Type B pancreatic cell (in vitro differentiated cells): ENCODE results near the gene CLASP1. TPM values are rescaled to one million over a fixed set of nuclear protein-coding genes. Genes with fewer than 3 reads are reported as not detected.

ENCODE experiments used
- DNase-seq: peaks from one replicate; pipeline ENCODE4 v3.0.0; 2021; ENCODE audit warnings: mixed read lengths; ENCODE audit not compliant: unreplicated experiment; ENCODE audit errors: extremely low spot score
- H3K27ac Mint-ChIP-seq: 2 replicates; pipeline ENCODE4 v1.8.0; 2021; ENCODE audit warnings: mild to moderate bottlenecking, mixed read lengths
- H3K27me3 Mint-ChIP-seq: 2 replicates; pipeline ENCODE4 v1.8.0; 2021; ENCODE audit warnings: mixed read lengths
- H3K36me3 Mint-ChIP-seq: 2 replicates; pipeline ENCODE4 v1.8.0; 2021; ENCODE audit warnings: mixed read lengths
- H3K4me1 Mint-ChIP-seq: one replicate; pipeline ENCODE4 v1.8.0; 2021; ENCODE audit warnings: mixed read lengths; ENCODE audit not compliant: unreplicated experiment
- H3K4me3 Mint-ChIP-seq: 2 replicates; pipeline ENCODE4 v1.8.0; 2021; ENCODE audit warnings: mild to moderate bottlenecking, mixed read lengths
- H3K9me3 Mint-ChIP-seq: 2 replicates; pipeline ENCODE4 v1.8.0; 2021; ENCODE audit warnings: mixed read lengths
- CTCF ChIP-seq: fragments of 200-600 bp; sonication (generic); conservative IDR thresholded peaks from 2 replicates; pipeline ENCODE4 v1.5.0; 2021; ENCODE audit warnings: antibody characterized with exemption, mild to moderate bottlenecking
- total RNA-seq: library from RNA; stranded (reverse); gene quantifications from 2 replicates; pipeline ENCODE4 v1.2.1, GENCODE V29; 2021; ENCODE audit warnings: low replicate concordance

The CLASP1 gene
- total RNA-seq, 1 donor from 2014 or later = 74.6 TPM

DNA sequence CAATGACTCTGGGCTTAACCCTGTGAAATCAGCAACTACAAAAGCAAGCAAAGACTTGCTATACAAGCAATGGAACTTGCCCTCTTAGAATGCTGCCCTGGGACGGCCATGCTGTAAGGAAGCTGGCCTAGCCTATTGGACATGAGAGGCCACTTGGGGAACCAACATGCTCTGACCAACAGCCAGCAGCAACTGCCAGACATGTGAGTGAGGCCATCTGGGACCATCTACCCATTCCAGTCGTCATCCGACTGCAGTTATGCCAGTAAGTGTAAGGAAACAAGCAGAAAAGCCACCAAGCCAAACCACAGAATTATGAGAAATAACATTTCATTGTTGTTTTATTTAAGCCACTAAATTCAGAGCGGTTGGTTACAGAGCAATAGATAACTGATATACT is 40.9 kb downstream of the CLASP1 start:
- Mint-ChIP-seq H3K27ac (no peak overlapping the region), H3K4me3 (no peak overlapping the region)

DNA sequence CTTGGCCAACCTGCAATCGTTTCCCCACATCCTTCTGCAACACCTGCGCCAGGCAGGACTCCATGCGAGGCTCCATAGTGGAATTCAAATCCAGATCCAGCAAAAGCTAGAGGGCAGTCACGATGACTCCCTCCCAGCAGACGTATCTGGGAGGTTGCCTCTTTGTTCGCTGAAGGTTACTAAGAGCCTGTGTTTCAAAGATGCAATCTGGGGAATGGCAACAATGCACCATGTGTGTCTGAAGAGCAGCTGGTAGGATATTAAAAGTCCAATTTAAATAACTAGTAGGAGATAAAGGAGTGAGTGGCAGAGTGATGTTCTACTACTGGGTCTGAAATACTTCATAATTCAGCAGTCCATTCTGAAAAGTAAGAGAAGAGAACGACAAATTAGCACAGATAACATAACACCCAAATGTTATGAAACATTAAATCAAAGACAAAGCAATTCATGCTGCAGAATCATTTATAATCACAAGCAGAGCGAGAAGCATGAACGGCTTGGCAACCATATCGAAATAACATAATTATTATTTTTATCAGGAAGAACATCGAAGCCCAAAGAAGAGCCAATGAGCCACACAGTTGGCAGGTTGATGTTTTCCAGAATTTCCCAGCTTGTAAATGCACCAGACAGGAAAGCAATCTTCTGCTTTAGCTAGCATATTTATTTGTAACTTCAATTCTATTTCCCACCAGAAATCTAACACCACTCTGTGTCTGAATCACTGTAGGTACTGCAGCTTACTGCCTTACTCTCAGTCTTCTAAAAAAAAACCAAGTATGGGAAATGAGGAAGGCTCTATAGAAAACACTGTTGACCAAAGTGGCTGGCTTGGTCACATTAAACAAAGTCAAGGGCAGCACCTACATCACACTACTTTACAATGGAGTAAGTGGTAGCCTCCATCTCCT is 43.2 kb downstream of the CLASP1 start:
- TF ChIP-seq CTCF = no peak
- no peaks in the 10 kb centered on the region for H3K9me3 Mint-ChIP-seq
- H3K4me3 Mint-ChIP-seq = no peak overlapping the region
- peaks cover 28% of the 10 kb centered on the region for H3K36me3 Mint-ChIP-seq
- H3K27me3 Mint-ChIP-seq = no peaks in the 10 kb centered on the region
- no peaks in the 10 kb centered on the region for H3K4me1 Mint-ChIP-seq
- H3K27ac Mint-ChIP-seq = no peak overlapping the region
- no peak for DNase-seq

More for the DNA sequence above, 40.9 kb downstream of the CLASP1 start:
- no peak for DNase-seq
- H3K4me1 Mint-ChIP-seq = no peaks in the 10 kb centered on the region
- H3K36me3 Mint-ChIP-seq = peaks cover 26% of the 10 kb centered on the region
- no peak for TF ChIP-seq CTCF
- no peaks in the 10 kb centered on the region for H3K9me3 Mint-ChIP-seq
- no peaks in the 10 kb centered on the region for H3K27me3 Mint-ChIP-seq

DNA sequence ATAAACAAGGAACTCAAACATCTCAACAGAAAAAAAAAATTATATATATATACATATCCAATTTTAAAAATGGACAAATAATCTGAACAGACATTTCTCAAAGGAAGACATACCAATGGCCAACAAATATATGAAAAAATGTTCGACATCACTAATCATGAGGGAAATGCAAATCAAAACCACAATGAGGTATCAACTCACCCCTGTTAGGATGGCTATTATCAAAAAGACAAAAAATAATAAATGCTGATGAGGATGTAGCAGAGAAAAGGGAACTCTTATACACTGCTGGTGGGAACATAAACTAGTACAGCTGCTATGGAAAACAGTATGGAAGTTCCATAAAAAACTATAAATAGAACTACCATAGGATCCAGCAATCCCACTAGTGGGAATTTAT is 46.1 kb downstream of the CLASP1 start:
- TF ChIP-seq CTCF = no peak
- H3K9me3 Mint-ChIP-seq = no peaks in the 10 kb centered on the region
- no peak overlapping the region for H3K4me3 Mint-ChIP-seq
- H3K4me1 Mint-ChIP-seq = peaks cover 8% of the 10 kb centered on the region
- H3K27me3 Mint-ChIP-seq = no peaks in the 10 kb centered on the region
- peaks cover 35% of the 10 kb centered on the region for H3K36me3 Mint-ChIP-seq
- DNase-seq = no peak
- no peak overlapping the region for H3K27ac Mint-ChIP-seq

- Mint-ChIP-seq H3K9me3 (no peaks in the 10 kb centered on the region), H3K4me3 (no peak overlapping the region), H3K36me3 (peaks cover 24% of the 10 kb centered on the region), H3K27me3 (no peaks in the 10 kb centered on the region), H3K27ac (no peak overlapping the region), H3K4me1 (peaks cover 28% of the 10 kb centered on the region)
- no peak for TF ChIP-seq CTCF
- DNase-seq = no peak
Observed at GRCh38 chr2:121599963-121600651, 49.2 kb downstream of the CLASP1 start.

- H3K36me3 Mint-ChIP-seq = peaks cover 15% of the 10 kb centered on the region
- H3K27ac Mint-ChIP-seq = no peak overlapping the region
- H3K27me3 Mint-ChIP-seq = no peaks in the 10 kb centered on the region
- no peaks in the 10 kb centered on the region for H3K9me3 Mint-ChIP-seq
- H3K4me3 Mint-ChIP-seq = no peak overlapping the region
- peaks cover 31% of the 10 kb centered on the region for H3K4me1 Mint-ChIP-seq
- no peak for TF ChIP-seq CTCF
- no peak for DNase-seq
Observed at GRCh38 chr2:121598087-121598486, 51.2 kb downstream of the CLASP1 start.
